K562 (cell line): ENCODE data around the gene SART3. TPM values are rescaled to one million over a fixed set of nuclear protein-coding genes. Genes with fewer than 3 reads are reported as not detected.

Experiments used
- ATAC-seq: fragments of 200-7000 bp; cut with Tn5 transposase; 3 replicates; pipeline ENCODE4 v1.9.1; 2020; ENCODE audit warnings: moderate library complexity
- BruUV-seq: library from RNA; stranded (reverse); fragments of 400-500 nt; replicated peaks from 2 replicates; lab custom pipeline; 2021; lab: Mats Ljungman, UMichigan
- CTCF ChIA-PET: fragments of 300-600 bp; formaldehyde crosslinking; extraction: SDS; loops from one replicate; lab custom pipeline; 2021; ENCODE audit warnings: low intra/inter-chr PET ratio; lab: Yijun Ruan, JAX
- POLR2A ChIA-PET: fragments of 300-600, 350-650 bp; sonication (Branson Sonifier 250); formaldehyde crosslinking; extraction: SDS; loops from one replicate; lab custom pipeline; 2021; ENCODE audit warnings: antibody characterized with exemption, inconsistent platforms; lab: Yijun Ruan, JAX
- DNase-seq, 4 experiments: peaks; one replicate each; pipeline versions ENCODE4 v3.0.0 to v3.0.0-alpha.2; 2011 to 2018; ENCODE audit warnings: low spot score in 3 of 4, mixed read lengths in 3 of 4; ENCODE audit errors: extremely low read depth in 1 of 4
- FAIRE-seq: peaks from 2 replicates; lab custom pipeline; 2011; peaks lifted over from hg19 to GRCh38; lab: Jason Lieb, UNC
- H2AFZ ChIP-seq: 2 replicates; pipeline ENCODE4 v1.6.0; 2011; ENCODE audit warnings: low read depth, low read length, control low read depth, inconsistent platforms
- H3K27ac ChIP-seq: fragments of 200-600 bp; 3 replicates; pipeline ENCODE4 v1.8.0; 2011; ENCODE audit warnings: low read depth, mild to moderate bottlenecking, control low read depth, inconsistent platforms, low read length, moderate library complexity, mixed read lengths; ENCODE audit errors: extremely low read depth
- H3K27me3 ChIP-seq, 2 experiments: fragments of 300-600 bp in 1 of 2; 2 replicates in 1 of 2; 3 replicates in 1 of 2; pipeline versions ENCODE4 v1.6.0 to v1.8.0; 2011; ENCODE audit warnings: inconsistent platforms in 2 of 2, low read length in 2 of 2, mild to moderate bottlenecking in 1 of 2, mixed read lengths in 1 of 2, moderate library complexity in 1 of 2; ENCODE audit not compliant: control insufficient read depth in 2 of 2, insufficient read depth in 2 of 2
- H3K36me3 ChIP-seq: fragments of 300-600 bp; 3 replicates; pipeline ENCODE4 v1.8.0; 2011; ENCODE audit warnings: mild to moderate bottlenecking, low read length, inconsistent platforms; ENCODE audit not compliant: control insufficient read depth, insufficient read depth
- H3K4me1 ChIP-seq, 2 experiments: fragments of 200-600 bp in 1 of 2; replicated peaks in 1 of 2; 2 replicates in 1 of 2; 3 replicates in 1 of 2; pipeline versions ENCODE4 v1.5.1 to v1.8.0; 2011; ENCODE audit warnings: inconsistent platforms in 2 of 2, low read length in 2 of 2, mild to moderate bottlenecking in 1 of 2, mixed read lengths in 1 of 2, moderate library complexity in 1 of 2; ENCODE audit not compliant: control insufficient read depth in 2 of 2, insufficient read depth in 2 of 2
- H3K4me2 ChIP-seq: 2 replicates; pipeline ENCODE4 v1.6.1; 2011; ENCODE audit warnings: low read length, control low read depth, inconsistent platforms, mixed read lengths; ENCODE audit not compliant: insufficient read depth
- H3K4me3 ChIP-seq: fragments of 200-600 bp; sonication (generic), shearing (Covaris generic); 2 replicates; pipeline ENCODE4 v1.5.1; 2016; ENCODE audit warnings: control low read depth, inconsistent platforms
- H3K79me2 ChIP-seq: fragments of 200-600 bp; 3 replicates; pipeline ENCODE4 v1.8.0; 2011; ENCODE audit warnings: low read length, inconsistent platforms; ENCODE audit not compliant: control insufficient read depth, insufficient read depth
- H3K9ac ChIP-seq, 2 experiments: 2 replicates each; pipeline versions ENCODE4 v1.6.0 to v1.6.1; 2011; ENCODE audit warnings: low read depth in 2 of 2, low read length in 2 of 2, control low read depth in 1 of 2, inconsistent platforms in 1 of 2, mild to moderate bottlenecking in 1 of 2, mixed read lengths in 1 of 2; ENCODE audit not compliant: insufficient read depth in 1 of 2
- H3K9me1 ChIP-seq: one replicate; pipeline ENCODE4 v1.6.0; 2011; ENCODE audit warnings: inconsistent platforms, mild to moderate bottlenecking, low read length, moderate library complexity; ENCODE audit not compliant: control insufficient read depth, insufficient read depth
- H3K9me3 ChIP-seq: replicated peaks from 2 replicates; pipeline ENCODE4 v1.5.1; 2011; ENCODE audit warnings: low read depth, low read length, inconsistent platforms; ENCODE audit not compliant: control insufficient read depth, insufficient read depth
- H4K20me1 ChIP-seq: replicated peaks from 2 replicates; pipeline ENCODE4 v1.6.1; 2011; ENCODE audit warnings: low read length, inconsistent platforms, mixed read lengths; ENCODE audit not compliant: control insufficient read depth, insufficient read depth
- E2F4 ChIP-seq: sonication (generic); formaldehyde crosslinking; IDR thresholded peaks from 2 replicates; pipeline ENCODE4 v1.8.0; 2022; ENCODE audit warnings: mild to moderate bottlenecking, low read depth, missing genetic modification reagents
- E2F6 ChIP-seq, 2 experiments: IDR thresholded peaks; 2 replicates each; pipeline ENCODE4 v1.6.1; 2011; ENCODE audit warnings: borderline replicate concordance in 1 of 2, control low read depth in 1 of 2, low read depth in 1 of 2, low read length in 1 of 2, mild to moderate bottlenecking in 1 of 2, mixed read lengths in 1 of 2, moderate library complexity in 1 of 2; ENCODE audit not compliant: insufficient read depth in 1 of 2, insufficient read length in 1 of 2, poor library complexity in 1 of 2, severe bottlenecking in 1 of 2; ENCODE audit errors: extremely low read depth in 1 of 2
- NRF1 ChIP-seq, 2 experiments: fragments of 450-650 bp; IDR thresholded peaks in 1 of 2; conservative IDR thresholded peaks in 1 of 2; 2 replicates each; pipeline ENCODE4 v1.6.1; 2014; ENCODE audit warnings: mild to moderate bottlenecking in 2 of 2
- PBX2 ChIP-seq, 2 experiments: IDR thresholded peaks in 1 of 2; conservative IDR thresholded peaks in 1 of 2; 2 replicates each; pipeline ENCODE4 v1.6.1; 2016; ENCODE audit warnings: low read depth in 2 of 2, mild to moderate bottlenecking in 1 of 2, missing compliant biosample characterization in 1 of 2, missing genetic modification characterization in 1 of 2, moderate library complexity in 1 of 2
- ZNF384 ChIP-seq: IDR thresholded peaks from 2 replicates; pipeline ENCODE4 v1.6.1; 2012; ENCODE audit warnings: low read depth, low read length, improper control_type of control experiment
- WGBS: fragments of 100-300 bp; shearing (Covaris generic); methylation state at CpG from one replicate; pipeline ENCODE4 v1.1.6; 2016; ENCODE audit warnings: low coverage, mixed read lengths; ENCODE audit not compliant: insufficient coverage; ENCODE audit errors: missing lambda C conversion rate; 5-methylcytosine and 5-hydroxymethylcytosine counted together
- in situ Hi-C: fragments of 300-500 bp; cut with MboI; formaldehyde crosslinking; loops from 4 replicates; pipeline ENCODE4 v1.15.0; 2018; ENCODE audit warnings: inconsistent platforms, mixed read lengths
- intact Hi-C: fragments of 100-400 bp; cut with micrococcal nuclease; formaldehyde crosslinking; loops from 2 replicates; pipeline ENCODE4 v1.14.2; 2022
- polyA plus RNA-seq, 8 experiments: library from polyadenylated mRNA; depleted of rRNA in 4 of 8; stranded (reverse) in 5 of 8; unstranded in 3 of 8; fragments of >200 nt; fragmentation: Nextera tagmentation in 2 of 8; fragmentation: Illumina TruSeq in 1 of 8; extraction: Ambion mirVana in 2 of 8; extraction: Trizol in 1 of 8; gene quantifications; 2 replicates each; pipeline versions ENCODE4 v1.2.1 to v1.2.3, GENCODE V29; 2011 to 2014; ENCODE audit warnings: inconsistent platforms in 1 of 8, missing spikeins in 1 of 8
- total RNA-seq, 7 experiments: library from RNA; depleted of rRNA in 6 of 7; stranded (reverse); fragments of >200 nt in 6 of 7; fragmentation: Illumina TruSeq in 2 of 7; extraction: Trizol in 2 of 7; gene quantifications; 2 replicates each; pipeline versions ENCODE4 v1.2.1 to v1.2.3, GENCODE V29; 2011 to 2021; ENCODE audit warnings: low replicate concordance in 1 of 7

Gene SART3
- total and polyA plus RNA-seq, 9 of the 15 experiments (the other 6 are each of a cell fraction or from before 2014, with no cell fraction given): 8.9 to 167 (median 56.7) TPM

GRCh38 chr12:108531929-108532848, 28.8 kb downstream of the SART3 start:
- no peaks in the 10 kb centered on the region for H3K9me3 ChIP-seq
- H2AFZ ChIP-seq: peak overlapping the region; percentile 62
- no peaks in the 10 kb centered on the region for H3K27me3 ChIP-seq
- ChIA-PET POLR2A (interaction anchor here (0.6 to 3.7 kb wide), 10 partner anchors 10 to 632 kb away, joined by 3 to 20 read pairs (median 4); partner anchors contain the start of gene SART3), CTCF (no interaction called here)
- no peak overlapping the region for H3K4me3 ChIP-seq
- no TSS peak for BruUV-seq
- peaks cover 7 to 14% of the 10 kb centered on the region in 2 experiments for H3K4me1 ChIP-seq
- peaks cover 6% of the 10 kb centered on the region; the same call in 1 of the 2 replicates for H4K20me1 ChIP-seq
- peak; percentile 84 for FAIRE-seq
- intact Hi-C loops (no loop called here), in situ Hi-C loops (no loop called here)
- peaks cover 15% of the 10 kb centered on the region; the same call in 2 of the 3 replicates for H3K79me2 ChIP-seq
- H3K4me2 ChIP-seq: peak overlapping the region; percentile 1; the same call in 1 of the 2 replicates
- WGBS: 68% methylated on average over 15 of the region's 15 CpGs
- no peaks in the 10 kb centered on the region for H3K9me1 ChIP-seq
- ATAC-seq: peak; percentile 98
- peak overlapping the region; percentile 27 to 79 for H3K9ac ChIP-seq
- peak in 2 of 4 experiments; percentile 77 to 82 for DNase-seq
- peaks cover 94% of the 10 kb centered on the region for H3K36me3 ChIP-seq
- H3K27ac ChIP-seq: peak overlapping the region; percentile 66
- TF ChIP-seq E2F6 (IDR thresholded peaks at IDR 0.05; ENCODE audit: borderline replicate concordance in 1 of 2, extremely low read depth in 1 of 2, insufficient read depth in 1 of 2, insufficient read length in 1 of 2, low read depth in 1 of 2, low read length in 1 of 2, poor library complexity in 1 of 2, severe bottlenecking in 1 of 2) (peak; percentile 31 to 60), NRF1 (conservative IDR thresholded peaks at IDR 0.05 in 1 of 2, IDR thresholded peaks at IDR 0.05 in 1 of 2) (0 out of 4 replicates have a peak, but pooled peaks of 1 of the 2 experiments have one; percentile 12), E2F4 (CRISPR knock-in tag) (no peak), ZNF384 (peak; percentile 95), PBX2 (CRISPR knock-in tag; IDR thresholded peaks at IDR 0.05; ENCODE audit: low read depth) (no peak), PBX2 (tag; conservative IDR thresholded peaks at IDR 0.05; ENCODE audit: low read depth) (peak; percentile 92)
